KOPT-K1 (cell line): Measurements from ENCODE around the gene DNAJB12.
"Not testable (repeated sequence)": the region's sequence is repeated elsewhere in the genome, so short reads cannot be mapped to it uniquely, and the experiment has no call there.

Experiments
- H3K27ac ChIP-seq: fragments of 200-600 bp; sonication (generic); 2 replicates; pipeline ENCODE4 v1.5.1; 2016; ENCODE audit warnings: antibody characterized with exemption, mild to moderate bottlenecking, low read depth, low read length; ENCODE audit not compliant: poor library complexity, severe bottlenecking
- H3K36me3 ChIP-seq: fragments of 200-600 bp; sonication (generic); 2 replicates; pipeline ENCODE4 v1.5.1; 2017; ENCODE audit warnings: antibody characterized with exemption, mild to moderate bottlenecking, low read length, moderate library complexity; ENCODE audit not compliant: insufficient read depth
- H3K9me3 ChIP-seq: fragments of 200-600 bp; sonication (generic); 2 replicates; pipeline ENCODE4 v1.5.1; 2017; ENCODE audit warnings: antibody characterized with exemption, low read length, mild to moderate bottlenecking; ENCODE audit not compliant: insufficient read depth, poor library complexity, severe bottlenecking

DNAJB12 gene

GRCh38 chr10:72367301-72367960 is 12.7 kb upstream of the DNAJB12 start:
- Histone ChIP-seq H3K27ac (no peak overlapping the region), H3K36me3 (peaks cover 7% of the 10 kb centered on the region; the same call in 1 of the 2 replicates), H3K9me3 (no peaks in the 10 kb centered on the region)

- H3K27ac ChIP-seq = no peak overlapping the region
- H3K9me3 ChIP-seq = no peaks in the 10 kb centered on the region
- peaks cover 7% of the 10 kb centered on the region; the same call in 1 of the 2 replicates for H3K36me3 ChIP-seq
Observed at GRCh38 chr10:72365106-72365895, 10.6 kb upstream of the DNAJB12 start.

GRCh38 chr10:72364239-72364777 is 9.6 kb upstream of the DNAJB12 start:
- no peaks in the 10 kb centered on the region for H3K9me3 ChIP-seq
- H3K27ac ChIP-seq = peak overlapping the region; percentile 41
- peaks cover 7% of the 10 kb centered on the region; the same call in 1 of the 2 replicates for H3K36me3 ChIP-seq

- Histone ChIP-seq H3K27ac (no peak overlapping the region), H3K36me3 (peaks cover 12% of the 10 kb centered on the region; the same call in 1 of the 2 replicates), H3K9me3 (no peaks in the 10 kb centered on the region)
Observed at GRCh38 chr10:72356987-72357386, 2.3 kb upstream of the DNAJB12 start.

GRCh38 chr10:72356115-72356514 is 1.4 kb upstream of the DNAJB12 start:
- H3K27ac ChIP-seq = no peak overlapping the region
- no peaks in the 10 kb centered on the region for H3K9me3 ChIP-seq
- H3K36me3 ChIP-seq = peaks cover 21% of the 10 kb centered on the region; the same call in 1 of the 2 replicates

- H3K9me3 ChIP-seq = no peaks in the 10 kb centered on the region
- peaks cover 30% of the 10 kb centered on the region; the same call in 1 of the 2 replicates for H3K36me3 ChIP-seq
- H3K27ac ChIP-seq = peak overlapping the region; percentile 97
Observed at GRCh38 chr10:72355214-72355555, 466 bp upstream of the DNAJB12 start.

GRCh38 chr10:72353965-72354355 is 759 bp downstream of the DNAJB12 start:
- Histone ChIP-seq H3K27ac (peak overlapping the region; percentile 97), H3K9me3 (no peaks in the 10 kb centered on the region), H3K36me3 (peaks cover 42% of the 10 kb centered on the region)

- Histone ChIP-seq H3K36me3 (peaks cover 49% of the 10 kb centered on the region), H3K9me3 (no peaks in the 10 kb centered on the region), H3K27ac (peak overlapping the region; percentile 97)
Observed at GRCh38 chr10:72353028-72353964, 1.4 kb downstream of the DNAJB12 start.

GRCh38 chr10:72351479-72351878 is 3.2 kb downstream of the DNAJB12 start:
- Histone ChIP-seq H3K9me3 (no peaks in the 10 kb centered on the region), H3K27ac (no peak overlapping the region), H3K36me3 (peaks cover 61% of the 10 kb centered on the region)

GRCh38 chr10:72349438-72349837 is 5.3 kb downstream of the DNAJB12 start:
- Histone ChIP-seq H3K9me3 (no peaks in the 10 kb centered on the region), H3K36me3 (peaks cover 69% of the 10 kb centered on the region), H3K27ac (no peak overlapping the region)

- peaks cover 81% of the 10 kb centered on the region for H3K36me3 ChIP-seq
- no peak overlapping the region for H3K27ac ChIP-seq
- H3K9me3 ChIP-seq = no peaks in the 10 kb centered on the region
Observed at GRCh38 chr10:72348282-72348681, 6.4 kb downstream of the DNAJB12 start.

GRCh38 chr10:72346117-72346516 is 8.6 kb downstream of the DNAJB12 start:
- H3K36me3 ChIP-seq = peaks cover 82% of the 10 kb centered on the region
- not testable (repeated sequence) for H3K27ac ChIP-seq, H3K9me3 ChIP-seq

GRCh38 chr10:72344932-72345331 is 9.8 kb downstream of the DNAJB12 start:
- Histone ChIP-seq H3K27ac (peak overlapping the region; percentile 17), H3K36me3 (peaks cover 82% of the 10 kb centered on the region), H3K9me3 (no peaks in the 10 kb centered on the region)

GRCh38 chr10:72342911-72343310 is 11.8 kb downstream of the DNAJB12 start:
- Histone ChIP-seq H3K27ac (no peak overlapping the region), H3K36me3 (peaks cover 82% of the 10 kb centered on the region), H3K9me3 (no peaks in the 10 kb centered on the region)
